Measurements from ENCODE around the gene C1R.
"Not testable (repeated sequence)": the region's sequence is repeated elsewhere in the genome, so short reads cannot be mapped to it uniquely, and the experiment has no call there.

C1R gene

DNA sequence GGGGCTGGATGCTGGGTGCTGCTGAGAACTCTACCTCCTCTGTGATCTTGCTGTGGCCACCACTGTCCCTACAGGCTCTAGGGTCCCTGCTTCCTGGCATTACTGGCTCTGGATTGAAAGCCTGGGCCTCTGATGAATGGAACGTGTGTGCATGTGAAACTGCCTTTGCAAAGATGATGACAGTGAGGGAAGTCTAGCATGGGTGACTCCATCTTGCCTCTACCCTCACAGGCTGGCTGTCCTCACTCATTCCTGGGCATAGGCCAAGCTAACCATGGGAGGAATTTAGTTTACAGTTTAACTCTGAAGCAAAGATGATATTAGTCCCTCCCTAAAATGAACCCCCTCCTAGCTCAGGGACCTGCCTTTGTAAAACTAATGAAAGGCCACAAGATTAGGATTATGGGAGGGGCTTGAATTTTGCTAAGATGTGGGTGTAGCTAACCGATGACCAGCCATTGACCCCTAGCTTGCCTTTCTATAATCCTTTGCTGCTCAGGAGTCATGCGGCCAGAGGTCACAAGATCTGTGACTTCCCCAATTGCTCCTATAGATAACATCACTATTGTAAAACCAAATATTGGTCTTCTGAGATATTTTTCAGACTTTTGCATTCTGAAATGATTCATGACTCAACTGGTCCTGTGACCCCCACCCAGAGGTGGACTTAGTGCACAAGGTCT lies 33.9 kb downstream of the C1R start:
- H3K79me2 ChIP-seq (ENCODE audit: insufficient read depth, low read depth), result no peaks in the 10 kb centered on the region

GRCh38 chr12:7055736-7056135 lies 36.5 kb downstream of the C1R start:
- H3K4me3 ChIP-seq (IDR thresholded peaks at IDR 0.05; ENCODE audit: insufficient read depth, low read depth, low read length); H3K27me3 ChIP-seq (ENCODE audit: insufficient read depth, low read depth); H4K20me1 ChIP-seq (ENCODE audit: insufficient read depth); H3K9ac ChIP-seq; H2AFZ ChIP-seq (ENCODE audit: low read depth); H3K79me2 ChIP-seq (ENCODE audit: insufficient read depth, low read depth); H3K27ac ChIP-seq; H3K36me3 ChIP-seq (ENCODE audit: insufficient read depth); H3K4me2 ChIP-seq: not testable (repeated sequence)
- H3K4me1 ChIP-seq (ENCODE audit: low read depth, poor library complexity, severe bottlenecking), result peaks cover 12% of the 10 kb centered on the region

More for the DNA sequence above, 33.9 kb downstream of the C1R start:
- H2AFZ ChIP-seq (ENCODE audit: low read depth), result no peak overlapping the region
- no peaks in the 10 kb centered on the region for H3K27me3 ChIP-seq (ENCODE audit: insufficient read depth, low read depth)
- H3K27ac ChIP-seq, result no peak overlapping the region
- H3K4me3 ChIP-seq (IDR thresholded peaks at IDR 0.05; ENCODE audit: insufficient read depth, low read depth, low read length), result no peak overlapping the region
- H3K4me1 ChIP-seq (ENCODE audit: low read depth, poor library complexity, severe bottlenecking), result no peaks in the 10 kb centered on the region
- H3K4me2 ChIP-seq, result no peak overlapping the region
- H3K9ac ChIP-seq, result no peak overlapping the region
- no peak for TF ChIP-seq CTCF (conservative IDR thresholded peaks at IDR 0.05; ENCODE audit: low read depth, low read length)
- no peaks in the 10 kb centered on the region for H4K20me1 ChIP-seq (ENCODE audit: insufficient read depth)
- no peaks in the 10 kb centered on the region for H3K36me3 ChIP-seq (ENCODE audit: insufficient read depth)

DNA sequence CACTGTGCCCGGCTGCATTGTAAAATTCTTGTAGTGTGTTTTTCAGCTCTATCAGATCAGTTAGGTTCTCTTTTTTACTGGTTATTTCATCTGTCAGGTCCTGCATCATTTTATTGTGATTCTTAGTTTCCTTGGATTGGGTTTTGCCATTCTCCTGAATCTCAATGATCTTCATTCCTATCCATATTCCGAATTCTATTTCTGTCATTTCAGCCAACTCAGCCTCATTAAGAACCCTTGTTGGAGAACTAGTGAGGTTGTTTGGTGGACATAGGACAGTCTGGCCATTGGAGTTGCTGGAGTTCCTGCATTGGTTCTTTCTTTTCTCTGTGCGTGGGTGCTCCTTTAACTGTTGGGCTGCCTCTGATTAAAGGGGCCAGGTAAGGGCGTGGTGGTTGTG lies 37.3 kb downstream of the C1R start:
- no peaks in the 10 kb centered on the region for H3K79me2 ChIP-seq (ENCODE audit: insufficient read depth, low read depth)
- H3K36me3 ChIP-seq (ENCODE audit: insufficient read depth), result no peaks in the 10 kb centered on the region
- H3K27ac ChIP-seq, result no peak overlapping the region
- no peak for TF ChIP-seq CTCF (conservative IDR thresholded peaks at IDR 0.05; ENCODE audit: low read depth, low read length)
- H3K4me3 ChIP-seq (IDR thresholded peaks at IDR 0.05; ENCODE audit: insufficient read depth, low read depth, low read length), result no peak overlapping the region
- no peaks in the 10 kb centered on the region for H3K27me3 ChIP-seq (ENCODE audit: insufficient read depth, low read depth)
- no peak overlapping the region for H3K9ac ChIP-seq
- H2AFZ ChIP-seq (ENCODE audit: low read depth), result no peak overlapping the region
- no peaks in the 10 kb centered on the region for H4K20me1 ChIP-seq (ENCODE audit: insufficient read depth)
- peaks cover 18% of the 10 kb centered on the region for H3K4me1 ChIP-seq (ENCODE audit: low read depth, poor library complexity, severe bottlenecking)
- H3K4me2 ChIP-seq, result no peak overlapping the region

DNA sequence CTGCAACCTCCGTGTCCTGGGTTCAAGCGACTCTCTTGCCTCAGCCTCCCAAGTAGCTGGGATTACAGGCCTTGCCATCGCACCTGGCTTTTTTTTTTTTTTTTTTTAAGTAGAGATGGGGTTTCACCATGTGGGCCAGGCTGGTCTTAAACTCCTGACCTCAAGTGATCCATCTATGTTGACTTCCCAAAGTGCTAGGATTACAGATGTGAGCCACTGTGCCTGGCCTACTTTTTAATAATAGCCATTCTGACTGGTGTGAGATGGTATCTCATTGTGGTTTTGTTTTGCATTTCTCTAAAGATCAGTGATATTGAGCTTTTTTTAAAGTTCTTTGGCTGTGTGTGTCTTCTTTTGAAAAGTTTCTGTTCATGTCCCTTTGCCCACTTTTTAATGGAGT lies 42.3 kb downstream of the C1R start:
- not testable (repeated sequence) for H3K4me2 ChIP-seq

DNA sequence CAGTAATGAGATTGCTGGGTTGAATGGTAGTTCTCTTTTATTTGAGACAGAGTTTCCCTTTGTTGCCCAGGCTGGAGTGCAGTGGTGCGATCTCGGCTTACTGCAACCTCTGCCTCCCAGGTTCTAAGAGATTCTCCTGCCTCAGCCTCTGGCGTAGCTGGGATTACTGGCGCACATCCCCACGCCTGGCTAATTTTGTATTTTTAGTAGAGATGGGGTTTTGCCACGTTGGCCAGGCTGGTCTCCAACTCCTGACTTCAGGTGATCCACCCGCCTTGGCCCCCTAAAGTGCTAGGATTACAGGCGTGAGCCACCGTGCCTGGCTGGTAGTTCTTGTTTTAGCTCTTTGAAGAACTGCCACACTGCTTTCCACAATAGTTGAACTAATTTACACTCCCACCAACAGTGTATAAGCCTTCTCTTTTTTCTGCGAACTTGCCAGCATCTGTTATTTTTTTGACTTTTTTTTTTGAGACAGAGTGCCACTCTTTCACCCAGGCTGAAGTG lies 42.7 kb downstream of the C1R start:
- peaks cover 19% of the 10 kb centered on the region for H3K4me1 ChIP-seq (ENCODE audit: low read depth, poor library complexity, severe bottlenecking)
- not testable (repeated sequence) for H3K4me3 ChIP-seq (IDR thresholded peaks at IDR 0.05; ENCODE audit: insufficient read depth, low read depth, low read length); H3K79me2 ChIP-seq (ENCODE audit: insufficient read depth, low read depth); H3K36me3 ChIP-seq (ENCODE audit: insufficient read depth); H3K4me2 ChIP-seq; H3K27ac ChIP-seq; H3K9ac ChIP-seq; H4K20me1 ChIP-seq (ENCODE audit: insufficient read depth); H2AFZ ChIP-seq (ENCODE audit: low read depth); H3K27me3 ChIP-seq (ENCODE audit: insufficient read depth, low read depth)

More for the DNA sequence above, 42.3 kb downstream of the C1R start:
- not testable (repeated sequence) for H3K79me2 ChIP-seq (ENCODE audit: insufficient read depth, low read depth); H3K4me3 ChIP-seq (IDR thresholded peaks at IDR 0.05; ENCODE audit: insufficient read depth, low read depth, low read length); H3K36me3 ChIP-seq (ENCODE audit: insufficient read depth); H3K9ac ChIP-seq; H2AFZ ChIP-seq (ENCODE audit: low read depth); H4K20me1 ChIP-seq (ENCODE audit: insufficient read depth); H3K27ac ChIP-seq; H3K27me3 ChIP-seq (ENCODE audit: insufficient read depth, low read depth)
- H3K4me1 ChIP-seq (ENCODE audit: low read depth, poor library complexity, severe bottlenecking), result peaks cover 19% of the 10 kb centered on the region

DNA sequence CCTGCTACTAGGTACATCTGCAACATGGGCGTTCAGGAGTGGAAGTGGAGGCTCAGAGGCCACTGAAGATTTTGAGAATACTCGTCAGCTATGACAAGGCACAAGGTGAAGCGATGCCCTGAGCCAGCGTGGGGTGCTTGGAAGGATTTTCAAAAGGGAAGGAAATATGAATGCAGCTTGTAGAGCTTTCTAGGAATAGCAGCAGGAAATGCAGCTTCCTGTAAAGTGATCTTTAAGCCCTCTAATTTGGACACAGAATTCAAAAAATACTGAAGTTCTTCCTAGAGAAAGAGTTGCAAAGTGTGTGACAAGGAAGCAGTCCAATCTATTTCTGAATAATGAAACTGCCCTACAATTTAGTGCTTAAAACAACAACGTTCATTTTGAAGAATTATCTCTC lies 44.9 kb downstream of the C1R start:
- Histone ChIP-seq H3K27ac (no peak overlapping the region), H3K4me1 (ENCODE audit: low read depth, poor library complexity, severe bottlenecking) (peaks cover 10% of the 10 kb centered on the region), H3K9ac (no peak overlapping the region), H3K4me2 (no peak overlapping the region), H3K36me3 (ENCODE audit: insufficient read depth) (no peaks in the 10 kb centered on the region), H3K27me3 (ENCODE audit: insufficient read depth, low read depth) (no peaks in the 10 kb centered on the region), H3K4me3 (IDR thresholded peaks at IDR 0.05; ENCODE audit: insufficient read depth, low read depth, low read length) (no peak overlapping the region), H2AFZ (ENCODE audit: low read depth) (no peak overlapping the region), H4K20me1 (ENCODE audit: insufficient read depth) (no peaks in the 10 kb centered on the region), H3K79me2 (ENCODE audit: insufficient read depth, low read depth) (no peaks in the 10 kb centered on the region)
- TF ChIP-seq CTCF (conservative IDR thresholded peaks at IDR 0.05; ENCODE audit: low read depth, low read length), result no peak

Data from KMS-11 (cell line).